GM23338 (cell line): ENCODE results near the gene ENTHD1.

Experiments used
- CREB1 ChIP-seq: fragments of 250-450 bp; sonication (Bioruptor Pico); IDR thresholded peaks from 2 replicates; pipeline ENCODE4 v1.5.0; 2020; ENCODE audit warnings: low read depth, mild to moderate bottlenecking, moderate library complexity
- CTCF ChIP-seq, 2 experiments: fragments of 200-600 bp in 1 of 2; sonication (generic) in 1 of 2; conservative IDR thresholded peaks; 2 replicates each; pipeline versions ENCODE4 v1.5.1 to v1.6.1; 2016 to 2017; ENCODE audit warnings: antibody characterized with exemption in 2 of 2, low read depth in 2 of 2, mild to moderate bottlenecking in 2 of 2, moderate library complexity in 1 of 2
- EZH2 ChIP-seq: fragments of 200-600 bp; sonication (generic); IDR thresholded peaks from one replicate; pipeline ENCODE4 v1.8.0; 2017; ENCODE audit warnings: antibody characterized with exemption, mild to moderate bottlenecking, low read depth; ENCODE audit not compliant: unreplicated experiment
- EZH2phosphoT487 ChIP-seq: fragments of 200-600 bp; sonication (generic); IDR thresholded peaks from one replicate; pipeline ENCODE4 v1.8.1; 2018; ENCODE audit warnings: antibody characterized with exemption; ENCODE audit not compliant: unreplicated experiment
- JUNB ChIP-seq: IDR thresholded peaks from one replicate; pipeline ENCODE4 v1.6.1; 2016; ENCODE audit warnings: antibody characterized with exemption; ENCODE audit not compliant: unreplicated experiment
- NANOG ChIP-seq: IDR thresholded peaks from 2 replicates; pipeline ENCODE4 v1.6.1; 2016; ENCODE audit warnings: antibody characterized with exemption, borderline replicate concordance
- POLR2AphosphoS5 ChIP-seq: IDR thresholded peaks from 2 replicates; pipeline ENCODE4 v1.6.1; 2016; ENCODE audit warnings: antibody characterized with exemption, low read depth
- REST ChIP-seq: IDR thresholded peaks from one replicate; pipeline ENCODE4 v1.6.1; 2018; ENCODE audit warnings: antibody characterized with exemption; ENCODE audit not compliant: unreplicated experiment
- STAT1 ChIP-seq: IDR thresholded peaks from one replicate; pipeline ENCODE4 v1.6.1; 2016; ENCODE audit warnings: antibody characterized with exemption; ENCODE audit not compliant: unreplicated experiment
- ZNF114 ChIP-seq: fragments of 250-450 bp; sonication (Bioruptor Pico); IDR thresholded peaks from 2 replicates; pipeline ENCODE4 v1.5.0; 2020; ENCODE audit warnings: mild to moderate bottlenecking, moderate library complexity
- ZNF331 ChIP-seq: fragments of 250-450 bp; sonication (Bioruptor Pico); IDR thresholded peaks from 2 replicates; pipeline ENCODE4 v1.5.0; 2020; ENCODE audit warnings: low read depth, mild to moderate bottlenecking, moderate library complexity
- ZNF462 ChIP-seq: fragments of 250-450 bp; sonication (Bioruptor Pico); IDR thresholded peaks from 2 replicates; pipeline ENCODE4 v1.5.0; 2020; ENCODE audit warnings: mild to moderate bottlenecking, moderate library complexity
- TF ChIP-seq, protein P1 (sequence below): IDR thresholded peaks from 2 replicates; pipeline ENCODE4 v1.6.1; 2016; ENCODE audit warnings: antibody characterized with exemption

DNA sequence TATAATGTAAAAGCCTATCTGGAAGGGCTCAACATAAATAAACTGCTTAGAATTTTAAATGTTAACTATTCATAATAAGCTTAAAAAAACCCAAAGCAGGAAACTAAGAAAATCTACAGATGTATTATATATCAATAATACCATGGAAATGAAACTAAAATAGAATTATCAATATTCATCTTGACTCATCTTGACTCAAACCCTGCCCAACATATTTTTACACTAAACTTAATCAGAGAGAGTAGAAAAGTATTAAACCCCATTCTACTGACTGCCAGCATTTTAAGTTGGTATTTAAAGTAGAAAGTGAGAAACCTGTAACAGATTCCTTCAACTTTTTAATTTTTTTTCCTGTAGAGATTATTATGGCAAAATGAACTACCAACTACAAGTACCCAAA lies 149.2 kb downstream of the ENTHD1 start:
- TF ChIP-seq CTCF (conservative IDR thresholded peaks at IDR 0.05; ENCODE audit: low read depth in 2 of 2) (no peak), EZH2 (no peak), EZH2phosphoT487 (no peak), POLR2AphosphoS5 (no peak), STAT1 (no peak), CREB1 (no peak), NANOG (no peak), REST (no peak), JUNB (no peak), ZNF114 (CRISPR knock-in tag) (no peak), ZNF331 (no peak), ZNF462 (CRISPR knock-in tag) (no peak)
- TF ChIP-seq, protein P1, sequence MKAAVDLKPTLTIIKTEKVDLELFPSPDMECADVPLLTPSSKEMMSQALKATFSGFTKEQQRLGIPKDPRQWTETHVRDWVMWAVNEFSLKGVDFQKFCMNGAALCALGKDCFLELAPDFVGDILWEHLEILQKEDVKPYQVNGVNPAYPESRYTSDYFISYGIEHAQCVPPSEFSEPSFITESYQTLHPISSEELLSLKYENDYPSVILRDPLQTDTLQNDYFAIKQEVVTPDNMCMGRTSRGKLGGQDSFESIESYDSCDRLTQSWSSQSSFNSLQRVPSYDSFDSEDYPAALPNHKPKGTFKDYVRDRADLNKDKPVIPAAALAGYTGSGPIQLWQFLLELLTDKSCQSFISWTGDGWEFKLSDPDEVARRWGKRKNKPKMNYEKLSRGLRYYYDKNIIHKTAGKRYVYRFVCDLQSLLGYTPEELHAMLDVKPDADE = no peak
